ENCODE data around the gene TRIM26. TPM values are rescaled to one million over a fixed set of nuclear protein-coding genes. Genes with fewer than 3 reads are reported as not detected.
A peak's percentile ranks its signal among the peaks of the same experiment; 100 is the strongest.
"Not testable (repeated sequence)": the region's sequence is repeated elsewhere in the genome, so short reads cannot be mapped to it uniquely, and the experiment has no call there.

Gene TRIM26
- total RNA-seq, 1 donor = 17.8 TPM

GRCh38 chr6:30155520-30156261 is 57.5 kb downstream of the TRIM26 start:
- DNase-seq (ENCODE audit: low read depth in 2 of 3, low spot score in 2 of 3) = no peak

- no peak for DNase-seq (ENCODE audit: low read depth in 2 of 3, low spot score in 2 of 3)
These were observed 58.3 kb downstream of the TRIM26 start for GRCh38 chr6:30154709-30155519.

DNA sequence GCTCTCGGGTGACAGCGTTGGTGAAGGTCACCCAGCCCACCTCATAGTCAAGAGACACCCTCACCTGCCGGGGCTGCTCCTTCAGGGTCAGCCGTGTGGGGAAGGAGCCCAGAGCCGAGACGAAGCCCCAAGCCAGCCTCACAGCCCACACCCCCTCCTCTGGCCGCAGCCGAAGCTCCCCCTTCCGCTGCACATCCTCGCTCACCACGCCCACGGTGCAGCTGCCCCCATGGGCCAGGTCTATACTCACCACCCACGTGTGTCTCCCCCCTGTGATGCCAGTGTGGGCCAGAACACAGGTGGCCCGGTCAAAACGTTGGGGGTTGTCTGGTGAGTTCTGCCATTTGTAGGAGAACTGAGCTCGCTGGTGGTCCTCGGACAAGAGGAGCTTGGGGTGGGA is 59.1 kb downstream of the TRIM26 start:
- DNase-seq (ENCODE audit: low read depth in 2 of 3, low spot score in 2 of 3) = no peak

- DNase-seq (ENCODE audit: low read depth in 2 of 3, low spot score in 2 of 3) = no peak
These were observed 60.1 kb downstream of the TRIM26 start for GRCh38 chr6:30152910-30153610.

DNA sequence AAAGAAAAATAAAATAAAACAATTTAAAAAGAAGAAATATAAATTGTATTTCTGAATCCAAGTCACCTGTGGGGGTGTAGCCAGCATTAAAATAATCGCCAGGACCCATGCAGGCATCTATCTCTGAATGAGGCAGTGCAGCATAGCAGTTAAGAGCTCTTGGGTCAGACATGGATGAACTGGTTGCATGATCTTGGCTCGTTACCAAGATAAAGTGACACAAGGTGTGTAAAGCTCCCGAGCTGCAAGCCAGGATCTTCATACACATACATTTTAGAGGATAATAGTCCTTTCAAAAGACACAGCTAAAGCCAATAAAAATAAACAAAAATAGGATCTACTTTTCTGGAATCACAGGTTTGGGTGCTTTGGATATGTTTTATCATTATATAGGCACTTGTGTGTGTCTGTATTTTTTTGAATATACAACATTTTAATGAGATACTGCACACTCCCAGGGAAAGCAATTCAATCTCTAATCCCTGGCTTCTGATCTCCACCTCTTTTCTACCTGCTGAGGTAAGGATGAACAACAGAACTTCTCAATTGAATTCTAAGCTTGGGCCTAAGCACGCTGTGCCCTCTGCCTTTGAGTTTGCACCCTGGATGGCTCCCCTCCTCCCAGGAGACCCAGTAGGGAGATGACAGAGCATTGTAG is 61.1 kb downstream of the TRIM26 start:
- DNase-seq (ENCODE audit: low read depth in 2 of 3, low spot score in 2 of 3) = no peak

- peak in 2 of 3 donors; percentile 37 to 64 for DNase-seq (ENCODE audit: low read depth in 2 of 3, low spot score in 2 of 3)
These were observed 61.6 kb downstream of the TRIM26 start for GRCh38 chr6:30151580-30151979.

DNA sequence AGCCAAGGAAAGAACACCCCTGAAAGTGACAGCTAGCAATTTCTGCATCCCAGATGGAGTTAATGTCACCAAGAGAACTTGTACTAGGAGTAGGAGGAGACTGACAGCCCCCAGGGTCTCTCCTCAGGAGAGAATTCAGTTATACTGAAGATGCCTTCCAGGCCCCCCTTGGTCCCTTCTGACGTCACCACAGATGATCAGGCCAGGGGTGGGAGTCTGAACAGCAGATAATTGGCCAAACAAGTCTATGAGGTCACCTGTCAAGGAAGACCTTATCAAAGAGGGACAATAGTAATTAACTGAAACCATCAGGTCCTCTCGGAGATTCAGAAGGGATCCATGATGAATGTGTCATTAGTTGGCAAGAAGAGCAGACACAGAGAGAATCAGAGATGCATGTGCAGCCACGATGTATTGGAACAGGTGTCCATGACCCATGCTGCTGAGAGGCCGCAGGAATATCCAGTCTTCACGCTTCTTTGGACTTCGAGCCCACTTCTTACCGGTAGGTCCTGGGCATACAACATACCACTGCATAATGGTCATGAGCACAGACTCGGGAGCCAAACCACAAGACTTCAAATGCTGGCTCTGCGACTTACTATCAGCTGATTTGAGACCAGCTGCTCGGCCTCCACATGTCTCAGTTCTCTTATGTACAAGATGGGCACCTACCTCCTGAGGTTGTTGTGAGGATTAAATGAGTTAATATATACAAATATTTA is 62.4 kb downstream of the TRIM26 start:
- no peak for DNase-seq (ENCODE audit: low read depth in 2 of 3, low spot score in 2 of 3)

- no peak for DNase-seq (ENCODE audit: low read depth in 2 of 3, low spot score in 2 of 3)
These were observed 63.2 kb downstream of the TRIM26 start for GRCh38 chr6:30149858-30150550.

GRCh38 chr6:30149234-30149633 is 64.0 kb downstream of the TRIM26 start:
- no peak for DNase-seq (ENCODE audit: low read depth in 2 of 3, low spot score in 2 of 3)

- DNase-seq (ENCODE audit: low read depth in 2 of 3, low spot score in 2 of 3) = no peak
These were observed 66.1 kb downstream of the TRIM26 start for GRCh38 chr6:30147096-30147495.

GRCh38 chr6:30145818-30146217 is 67.4 kb downstream of the TRIM26 start:
- no peak for DNase-seq (ENCODE audit: low read depth in 2 of 3, low spot score in 2 of 3)

DNA sequence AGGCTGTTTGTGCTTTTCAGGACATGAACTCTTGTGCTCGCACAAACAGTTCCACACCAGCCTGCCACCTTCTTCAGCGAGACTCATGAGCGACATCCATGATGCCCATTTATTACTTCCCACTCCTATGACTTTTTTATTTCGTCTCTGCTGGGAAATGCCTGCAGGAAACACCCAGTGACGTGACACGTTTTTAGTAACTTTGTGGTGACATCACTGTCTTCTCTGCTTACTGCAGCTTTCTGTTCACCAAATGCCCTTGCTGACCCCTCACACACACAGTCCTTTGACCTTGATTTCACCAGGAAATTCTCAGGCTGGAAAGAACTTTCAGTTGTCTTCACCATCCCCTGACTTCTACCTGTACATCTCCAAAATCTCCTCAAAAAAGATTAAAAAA is 68.4 kb downstream of the TRIM26 start:
- no peak for DNase-seq (ENCODE audit: low read depth in 2 of 3, low spot score in 2 of 3)

GRCh38 chr6:30143780-30144179 is 69.4 kb downstream of the TRIM26 start:
- no peak for DNase-seq (ENCODE audit: low read depth in 2 of 3, low spot score in 2 of 3)

DNA sequence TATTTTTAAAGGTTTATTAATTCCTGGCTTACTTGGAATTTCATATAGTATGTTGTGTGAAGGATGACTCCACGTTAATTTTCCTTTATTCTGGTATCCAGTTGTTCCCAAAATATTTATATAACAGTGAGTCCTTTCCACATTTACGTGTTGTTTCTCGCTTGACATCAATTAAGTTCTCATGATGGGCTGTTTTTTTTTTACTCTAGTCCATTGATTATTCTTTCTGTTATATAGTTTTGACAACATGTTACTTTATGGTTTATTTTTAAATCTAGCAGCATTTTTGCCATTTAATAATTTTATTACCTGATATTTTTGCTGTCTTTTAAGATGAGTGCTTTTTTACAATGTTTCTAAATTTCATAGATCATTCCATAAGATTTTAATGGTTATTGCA is 70.5 kb downstream of the TRIM26 start:
- no peak for DNase-seq (ENCODE audit: low read depth in 2 of 3, low spot score in 2 of 3)

DNA sequence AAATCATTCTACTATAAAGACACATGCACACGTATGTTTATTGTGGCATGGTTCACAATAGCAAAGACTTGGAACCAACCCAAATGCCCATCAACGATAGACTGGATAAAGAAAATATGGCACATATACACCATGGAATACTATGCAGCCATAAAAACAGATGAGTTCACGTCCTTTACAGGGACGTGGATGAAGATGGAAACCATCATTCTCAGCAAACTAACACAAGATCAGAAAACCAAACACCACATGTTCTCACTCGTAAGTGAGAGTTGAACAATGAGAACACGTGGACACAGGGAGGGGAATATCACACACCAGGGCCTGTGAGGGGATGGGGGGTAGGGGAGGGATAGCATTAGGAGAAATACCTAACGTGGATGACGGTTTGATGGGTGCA is 73.0 kb downstream of the TRIM26 start:
- DNase-seq (ENCODE audit: low read depth in 2 of 3, low spot score in 2 of 3) = not testable (repeated sequence)

- DNase-seq (ENCODE audit: low read depth in 2 of 3, low spot score in 2 of 3) = no peak
These were observed 76.5 kb downstream of the TRIM26 start for GRCh38 chr6:30136570-30137286.

GRCh38 chr6:30135757-30136156 is 77.4 kb downstream of the TRIM26 start, which contains the start of gene TRIM40:
TSS of gene TRIM40 (plus strand) at chr6:30136140. CDS start at chr6:30137037, 897 bp downstream.
- no peak for DNase-seq (ENCODE audit: low read depth in 2 of 3, low spot score in 2 of 3)

DNA sequence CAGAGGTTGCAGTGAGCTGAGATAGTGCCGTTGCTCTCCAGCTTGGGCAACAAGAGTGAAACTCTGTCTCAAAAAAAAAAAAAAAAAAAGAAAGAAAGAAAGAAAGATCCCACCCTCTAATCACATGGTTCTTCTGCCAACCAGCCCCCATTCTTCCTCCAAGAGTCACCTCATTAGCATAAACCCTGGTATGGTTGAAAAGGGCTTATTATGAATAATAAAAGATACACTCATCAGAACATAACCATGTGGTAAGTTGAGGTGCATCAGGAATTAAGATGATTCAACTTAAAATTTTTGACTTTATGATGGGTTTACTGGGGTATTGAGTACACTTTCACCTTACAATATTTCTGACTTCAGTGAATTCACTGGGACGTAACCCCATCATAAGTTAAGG is 78.1 kb downstream of the TRIM26 start:
- no peak for DNase-seq (ENCODE audit: low read depth in 2 of 3, low spot score in 2 of 3)

All from hematopoietic multipotent progenitor cell (in vitro differentiated cells).